Effector memory CD4-positive, alpha-beta T cell (primary cell): ENCODE data around the gene TNS3.

Experiments used
- DNase-seq, 3 donors: peaks; one replicate each; pipeline ENCODE4 v3.0.0-alpha.2; 2020
- H3K27ac ChIP-seq: 2 replicates; pipeline ENCODE4 v1.7.0; 2013; ENCODE audit warnings: mild to moderate bottlenecking, low read length, moderate library complexity; ENCODE audit not compliant: insufficient read depth, poor library complexity, severe bottlenecking
- H3K27me3 ChIP-seq: replicated peaks from 2 replicates; pipeline ENCODE4 v1.7.0; 2013; ENCODE audit warnings: mild to moderate bottlenecking, low read length; ENCODE audit not compliant: insufficient read depth, control insufficient read depth, poor library complexity, severe bottlenecking
- H3K36me3 ChIP-seq: 2 replicates; pipeline ENCODE4 v1.7.0; 2013; ENCODE audit warnings: mild to moderate bottlenecking, low read length, moderate library complexity; ENCODE audit not compliant: control insufficient read depth, insufficient read depth
- H3K4me1 ChIP-seq: 2 replicates; pipeline ENCODE4 v1.7.0; 2013; ENCODE audit warnings: low read length, mild to moderate bottlenecking; ENCODE audit not compliant: control insufficient read depth, insufficient read depth, poor library complexity, severe bottlenecking
- H3K4me3 ChIP-seq: 2 replicates; pipeline ENCODE4 v1.7.0; 2013; ENCODE audit warnings: low read length, low read depth, mild to moderate bottlenecking; ENCODE audit not compliant: insufficient read depth, poor library complexity, severe bottlenecking
- H3K9me3 ChIP-seq: 2 replicates; pipeline ENCODE4 v1.7.0; 2013; ENCODE audit warnings: mild to moderate bottlenecking, low read length, moderate library complexity; ENCODE audit not compliant: control insufficient read depth

TNS3 gene

DNA sequence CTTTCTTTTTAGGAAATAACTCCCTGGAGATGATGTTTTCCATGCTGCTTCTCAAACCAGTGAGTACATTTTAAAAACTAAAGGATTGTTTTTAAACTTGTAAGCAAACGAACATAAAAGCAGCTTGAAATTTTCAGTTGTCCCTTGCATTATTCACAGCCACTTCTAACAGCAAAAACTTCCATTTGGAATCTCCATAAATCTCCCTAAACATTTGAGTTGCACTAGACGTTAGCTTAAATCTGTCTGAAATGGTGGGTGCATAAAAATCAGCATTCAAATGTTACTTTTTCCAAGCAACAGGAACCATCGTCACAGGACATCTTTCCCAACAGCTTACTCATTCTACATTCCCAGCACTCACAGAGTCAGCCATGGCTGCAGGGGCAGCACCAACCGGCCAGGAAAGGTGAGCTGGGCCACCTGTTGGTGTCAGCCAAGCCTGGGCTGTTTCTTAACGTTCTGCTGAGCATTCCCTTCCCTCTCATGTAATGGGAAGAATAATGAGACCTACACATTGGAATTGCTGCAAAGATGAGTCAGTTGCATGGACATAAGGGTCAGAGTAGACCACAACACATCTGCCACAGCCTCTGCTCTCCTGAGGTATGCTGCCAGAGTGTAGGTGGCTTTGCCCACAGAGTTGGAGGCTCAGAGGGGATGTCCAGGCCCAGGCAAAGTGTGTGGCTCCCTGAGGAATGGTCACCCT lies 163.2 kb downstream of the TNS3 start:
- H3K27me3 ChIP-seq = no peaks in the 10 kb centered on the region
- H3K27ac ChIP-seq = no peak overlapping the region
- H3K4me1 ChIP-seq = no peaks in the 10 kb centered on the region
- H3K4me3 ChIP-seq = no peak overlapping the region
- no peak for DNase-seq
- H3K9me3 ChIP-seq = no peaks in the 10 kb centered on the region
- no peaks in the 10 kb centered on the region for H3K36me3 ChIP-seq

DNA sequence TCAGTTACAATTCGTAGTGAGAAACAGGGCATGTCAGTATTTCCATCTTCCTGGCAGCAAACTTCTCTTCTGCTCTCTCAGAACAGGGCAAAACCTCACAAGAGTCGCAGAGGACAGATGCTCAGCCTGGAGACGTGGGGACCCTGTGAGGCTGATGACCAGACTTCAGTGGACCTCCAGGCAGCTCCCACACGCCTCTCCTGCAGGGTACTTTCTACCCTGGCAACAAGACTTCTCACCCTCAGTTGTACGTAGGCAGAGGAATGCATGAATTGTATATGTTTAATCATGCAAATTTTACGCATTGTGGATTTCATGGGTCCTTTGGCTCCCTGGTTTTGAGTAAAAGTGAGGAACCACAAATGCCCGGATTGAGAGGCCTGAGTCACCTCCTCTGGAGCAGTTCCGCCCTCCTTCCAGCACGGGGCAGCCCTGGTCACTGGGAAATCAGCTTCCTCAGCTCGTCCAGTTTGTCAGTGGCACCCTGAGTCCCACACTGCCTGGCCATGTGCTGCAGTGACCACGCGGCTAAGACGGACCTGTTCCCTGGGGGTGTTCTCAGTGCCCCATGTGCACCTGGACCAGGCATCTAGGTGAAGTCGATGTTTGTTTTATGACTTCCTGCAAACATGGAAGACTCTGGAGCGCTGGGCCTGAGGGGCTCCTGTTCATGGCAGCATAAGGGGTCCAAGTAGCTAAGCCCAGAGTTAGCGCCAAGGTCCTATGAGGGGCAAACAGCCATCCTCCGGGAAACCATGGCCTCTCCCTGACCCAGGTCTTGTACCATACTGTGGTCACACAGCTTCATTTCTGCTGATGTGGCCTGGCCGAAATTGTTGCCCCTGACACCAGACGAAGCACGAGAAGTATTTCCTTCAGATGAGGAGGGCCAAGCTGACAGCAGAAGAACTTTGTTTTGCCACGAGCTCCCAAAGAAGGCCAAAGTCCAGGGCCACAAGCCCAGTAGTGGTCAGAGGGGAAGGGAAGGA lies 165.1 kb downstream of the TNS3 start:
- Histone ChIP-seq H3K9me3 (no peaks in the 10 kb centered on the region), H3K4me1 (no peaks in the 10 kb centered on the region), H3K27ac (no peak overlapping the region), H3K4me3 (no peak overlapping the region), H3K36me3 (no peaks in the 10 kb centered on the region), H3K27me3 (no peaks in the 10 kb centered on the region)
- no peak for DNase-seq

- Histone ChIP-seq H3K27me3 (no peaks in the 10 kb centered on the region), H3K4me3 (no peak overlapping the region), H3K4me1 (no peaks in the 10 kb centered on the region), H3K9me3 (no peaks in the 10 kb centered on the region), H3K27ac (no peak overlapping the region), H3K36me3 (no peaks in the 10 kb centered on the region)
- DNase-seq = no peak
Measured at GRCh38 chr7:47415318-47416212, 166.3 kb downstream of the TNS3 start.

- DNase-seq = no peak
- H3K36me3 ChIP-seq = no peaks in the 10 kb centered on the region
- H3K27me3 ChIP-seq = no peaks in the 10 kb centered on the region
- no peaks in the 10 kb centered on the region for H3K9me3 ChIP-seq
- no peak overlapping the region for H3K27ac ChIP-seq
- no peaks in the 10 kb centered on the region for H3K4me1 ChIP-seq
- no peak overlapping the region for H3K4me3 ChIP-seq
Measured at GRCh38 chr7:47414342-47415317, 167.3 kb downstream of the TNS3 start.

DNA sequence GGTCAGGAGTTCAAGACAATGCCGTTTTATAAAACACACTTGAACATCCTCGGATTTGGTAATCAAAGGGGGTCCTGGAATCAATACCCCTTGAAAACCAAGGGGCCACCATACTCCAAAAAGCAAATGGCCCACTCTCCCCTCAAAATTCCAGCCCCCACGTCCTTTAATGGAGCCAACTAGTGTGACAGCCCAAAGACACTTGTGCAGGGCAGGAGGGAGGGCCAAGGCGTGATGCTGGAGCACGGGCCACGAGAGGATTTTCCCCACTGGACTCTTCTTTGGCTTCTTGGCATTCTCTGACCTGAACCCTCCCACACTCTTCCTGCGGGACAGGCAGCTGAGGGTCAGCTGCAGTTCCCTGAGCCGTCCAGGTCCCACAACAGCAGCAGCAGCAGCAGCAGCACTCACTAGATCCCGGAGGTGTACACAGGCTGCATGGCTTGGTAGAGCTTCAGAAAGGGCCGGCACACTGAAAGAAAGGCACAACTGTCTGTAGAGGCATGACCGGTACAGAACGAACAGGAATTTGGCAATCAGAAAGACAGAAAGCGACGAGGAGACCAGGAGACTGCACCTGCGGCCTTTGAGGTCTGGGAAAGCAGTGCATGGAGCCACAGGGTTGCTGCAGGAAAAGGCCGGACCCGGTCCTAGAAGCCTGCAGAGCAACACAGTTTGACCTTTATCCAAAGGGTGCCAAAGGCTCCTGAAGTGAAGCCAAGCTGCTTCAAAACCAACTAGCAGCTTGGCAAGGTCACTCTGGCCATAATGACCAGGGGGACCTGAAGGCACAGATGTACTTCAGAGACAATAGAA lies 168.2 kb downstream of the TNS3 start:
- DNase-seq = no peak
- no peaks in the 10 kb centered on the region for H3K9me3 ChIP-seq
- H3K4me1 ChIP-seq = no peaks in the 10 kb centered on the region
- H3K36me3 ChIP-seq = no peaks in the 10 kb centered on the region
- H3K4me3 ChIP-seq = no peak overlapping the region
- H3K27ac ChIP-seq = no peak overlapping the region
- H3K27me3 ChIP-seq = no peaks in the 10 kb centered on the region

DNA sequence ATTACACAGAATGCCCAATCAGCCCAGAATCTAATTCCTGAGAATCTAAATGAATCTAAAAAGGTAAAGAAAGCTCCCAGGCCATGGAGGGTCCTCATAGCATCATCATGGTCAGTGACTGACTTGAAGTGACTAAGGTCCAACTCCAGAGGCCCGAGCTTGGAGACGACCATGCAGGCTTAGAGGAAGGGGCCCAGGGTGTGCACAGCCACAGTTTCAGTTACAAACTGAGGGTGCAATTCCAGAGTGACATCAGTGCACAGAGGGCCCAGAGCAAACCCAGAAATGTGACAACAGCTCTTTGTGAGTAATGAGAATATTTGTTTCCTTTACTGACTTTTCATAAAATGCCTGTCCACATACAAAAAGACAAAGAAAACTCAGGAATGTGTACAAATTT lies 170.0 kb downstream of the TNS3 start:
- Histone ChIP-seq H3K9me3 (no peaks in the 10 kb centered on the region), H3K36me3 (no peaks in the 10 kb centered on the region), H3K27ac (no peak overlapping the region), H3K4me1 (no peaks in the 10 kb centered on the region), H3K27me3 (no peaks in the 10 kb centered on the region), H3K4me3 (no peak overlapping the region)
- DNase-seq = no peak

DNA sequence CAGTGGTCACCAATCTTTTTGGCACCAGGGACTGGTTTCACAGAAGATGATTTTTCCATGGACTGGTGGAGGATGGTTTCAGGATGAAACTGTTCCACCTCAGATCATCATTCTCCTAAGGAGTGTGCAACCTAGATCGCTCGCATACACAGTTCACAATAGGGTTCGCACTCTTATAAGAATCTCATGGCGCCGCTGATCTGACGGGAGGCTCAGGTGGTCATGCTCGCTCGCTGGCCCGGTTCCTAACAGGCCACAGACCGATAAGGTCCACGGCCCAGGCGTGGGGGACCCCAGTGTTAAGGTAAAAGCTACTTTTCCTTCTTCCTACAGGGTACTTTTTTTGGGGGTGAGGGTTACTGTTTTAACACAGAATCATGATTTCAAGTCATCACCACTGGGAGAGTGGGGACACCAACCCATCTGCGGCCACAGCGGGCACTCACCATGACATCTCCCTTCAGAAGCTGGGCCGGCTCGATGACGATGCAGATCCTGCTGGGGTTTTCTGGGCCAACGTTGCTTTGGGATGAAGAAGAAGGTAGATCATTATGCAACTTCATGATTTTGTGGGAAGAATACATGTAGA lies 170.5 kb downstream of the TNS3 start:
- Histone ChIP-seq H3K36me3 (no peaks in the 10 kb centered on the region), H3K4me3 (no peak overlapping the region), H3K4me1 (no peaks in the 10 kb centered on the region), H3K9me3 (no peaks in the 10 kb centered on the region), H3K27me3 (no peaks in the 10 kb centered on the region), H3K27ac (no peak overlapping the region)
- no peak for DNase-seq

GRCh38 chr7:47408675-47409074 lies 173.2 kb downstream of the TNS3 start:
- Histone ChIP-seq H3K36me3 (no peaks in the 10 kb centered on the region), H3K27me3 (no peaks in the 10 kb centered on the region), H3K4me1 (no peaks in the 10 kb centered on the region), H3K9me3 (no peaks in the 10 kb centered on the region), H3K4me3 (no peak overlapping the region), H3K27ac (no peak overlapping the region)
- no peak for DNase-seq
